Muscle of leg (tissue), 11 donors: Measurements from ENCODE around the gene HIGD1C. TPM values are rescaled to one million over a fixed set of nuclear protein-coding genes. Genes with fewer than 3 reads are reported as not detected.
"Not testable (repeated sequence)": the region's sequence is repeated elsewhere in the genome, so short reads cannot be mapped to it uniquely, and the experiment has no call there.

ENCODE experiments used
- DNase-seq: peaks from one replicate; pipeline ENCODE4 v3.0.0; 2013
- H3K27ac ChIP-seq: one replicate; pipeline ENCODE4 v1.5.1; 2013; ENCODE audit warnings: mild to moderate bottlenecking, low read length, control low read depth
- H3K27me3 ChIP-seq: one replicate; pipeline ENCODE4 v1.6.1; 2013; ENCODE audit warnings: low read length; ENCODE audit not compliant: control insufficient read depth, insufficient read depth
- H3K36me3 ChIP-seq: one replicate; pipeline ENCODE4 v1.6.1; 2013; ENCODE audit warnings: low read length; ENCODE audit not compliant: control insufficient read depth, insufficient read depth
- H3K4me1 ChIP-seq: one replicate; pipeline ENCODE4 v1.6.1; 2013; ENCODE audit warnings: low read length; ENCODE audit not compliant: control insufficient read depth, insufficient read depth
- H3K4me3 ChIP-seq: one replicate; pipeline ENCODE4 v1.5.1; 2013; ENCODE audit warnings: low read length, control low read depth
- H3K9me3 ChIP-seq: replicated peaks from 2 replicates; pipeline ENCODE4 v1.6.1; 2013; ENCODE audit warnings: low read depth, low read length; ENCODE audit not compliant: control insufficient read depth
- WGBS: methylation state at CpG from one replicate; pipeline ENCODE4 v1.1.5; 2013; ENCODE audit warnings: missing lambda C conversion rate; ENCODE audit not compliant: insufficient coverage; 5-methylcytosine and 5-hydroxymethylcytosine counted together
- polyA plus RNA-seq, 8 donors: library from polyadenylated mRNA; unstranded; fragments of 120-200 nt; gene quantifications; one replicate each; pipeline versions ENCODE4 v1.2.1 to v1.2.3, GENCODE V29; 2013; ENCODE audit warnings: inconsistent platforms in 1 of 8, low replicate concordance in 1 of 8; ENCODE audit not compliant: insufficient read length in 8 of 8, insufficient read depth in 1 of 8
- total RNA-seq: library from RNA; stranded (reverse); fragments of 120-200 nt; gene quantifications from one replicate; pipeline ENCODE4 v1.2.4, GENCODE V29; 2013

The HIGD1C gene
- total and polyA plus RNA-seq, 9 donors: 0.44 to 0.98 (median 0.55) TPM; not detected in 5

GRCh38 chr12:50951112-50951511, 1.2 kb upstream of the HIGD1C start:
- Histone ChIP-seq H3K4me1 (no peaks in the 10 kb centered on the region), H3K27me3 (no peaks in the 10 kb centered on the region), H3K27ac (no peak overlapping the region), H3K4me3 (no peak overlapping the region), H3K9me3 (no peaks in the 10 kb centered on the region), H3K36me3 (peaks cover 5% of the 10 kb centered on the region)
- WGBS: 83% methylated on average over 1 of the region's 2 CpGs
- DNase-seq: no peak

GRCh38 chr12:50953047-50953446, 703 bp downstream of the HIGD1C start:
- DNase-seq: no peak
- 77% methylated on average over 5 of the region's 7 CpGs for WGBS

GRCh38 chr12:50954789-50955188, 2.4 kb downstream of the HIGD1C start:
- not testable (repeated sequence) for H3K27me3 ChIP-seq, DNase-seq, H3K9me3 ChIP-seq, H3K27ac ChIP-seq, H3K4me3 ChIP-seq, H3K36me3 ChIP-seq, H3K4me1 ChIP-seq
- no CpG with 5 or more reads among the region's 2 CpGs for WGBS

More at GRCh38 chr12:50953047-50953446, 703 bp downstream of the HIGD1C start:
- Histone ChIP-seq H3K9me3 (no peaks in the 10 kb centered on the region), H3K4me1 (no peaks in the 10 kb centered on the region), H3K27ac (no peak overlapping the region), H3K27me3 (no peaks in the 10 kb centered on the region), H3K4me3 (no peak overlapping the region), H3K36me3 (peaks cover 5% of the 10 kb centered on the region)

DNA sequence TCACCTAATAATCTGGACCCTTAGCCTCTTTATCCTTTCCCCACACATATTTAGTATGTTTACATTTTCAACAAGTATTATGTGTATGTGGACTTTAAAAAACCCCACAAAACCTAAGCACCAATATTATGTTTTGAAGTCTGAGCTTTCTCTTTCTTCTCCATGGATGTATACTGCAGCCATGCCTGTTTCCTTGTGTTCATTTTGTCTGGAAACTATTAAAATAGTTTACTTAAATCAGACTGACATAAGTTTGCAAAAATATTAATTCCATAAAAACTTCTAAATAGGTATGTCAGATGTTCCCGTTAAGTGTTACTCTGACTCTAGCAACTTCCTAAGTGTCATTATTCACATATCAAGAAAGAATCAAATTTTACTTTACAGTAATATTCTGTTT, 2.9 kb downstream of the HIGD1C start:
- Histone ChIP-seq H3K4me1 (no peaks in the 10 kb centered on the region), H3K36me3 (peaks cover 5% of the 10 kb centered on the region), H3K9me3 (no peaks in the 10 kb centered on the region), H3K27ac (no peak overlapping the region), H3K27me3 (no peaks in the 10 kb centered on the region), H3K4me3 (no peak overlapping the region)
- no CpG with 5 or more reads among the region's 1 CpG for WGBS
- no peak for DNase-seq

GRCh38 chr12:50955697-50956096, 3.4 kb downstream of the HIGD1C start:
- H3K36me3 ChIP-seq: peaks cover 5% of the 10 kb centered on the region
- no peak for DNase-seq
- H3K4me1 ChIP-seq: no peaks in the 10 kb centered on the region
- no peaks in the 10 kb centered on the region for H3K9me3 ChIP-seq
- no peak overlapping the region for H3K27ac ChIP-seq
- no peaks in the 10 kb centered on the region for H3K27me3 ChIP-seq
- H3K4me3 ChIP-seq: no peak overlapping the region
- WGBS: no CpG with 5 or more reads among the region's 2 CpGs

DNA sequence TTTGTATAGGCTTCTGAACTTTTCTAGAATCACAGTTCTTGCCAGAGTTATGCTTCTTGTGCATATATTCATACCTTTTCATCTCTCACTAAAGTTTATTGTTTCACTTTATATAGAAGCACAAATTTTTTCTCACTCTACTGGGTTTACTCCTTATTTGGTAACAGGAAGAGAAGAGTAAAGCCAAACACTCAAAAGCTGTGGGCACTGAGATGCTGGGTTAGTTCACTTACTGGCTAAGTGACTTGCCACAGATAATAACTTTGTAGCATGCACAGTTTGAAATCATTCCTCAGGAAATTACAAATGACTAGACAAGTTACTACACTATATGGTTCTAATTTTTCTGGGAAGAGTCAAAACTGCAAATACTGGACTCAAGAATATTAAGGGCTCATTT, 7.8 kb downstream of the HIGD1C start:
- H3K4me1 ChIP-seq: no peaks in the 10 kb centered on the region
- H3K27ac ChIP-seq: no peak overlapping the region
- DNase-seq: no peak
- no peak overlapping the region for H3K4me3 ChIP-seq
- H3K27me3 ChIP-seq: no peaks in the 10 kb centered on the region
- no peaks in the 10 kb centered on the region for H3K36me3 ChIP-seq
- H3K9me3 ChIP-seq: no peaks in the 10 kb centered on the region

DNA sequence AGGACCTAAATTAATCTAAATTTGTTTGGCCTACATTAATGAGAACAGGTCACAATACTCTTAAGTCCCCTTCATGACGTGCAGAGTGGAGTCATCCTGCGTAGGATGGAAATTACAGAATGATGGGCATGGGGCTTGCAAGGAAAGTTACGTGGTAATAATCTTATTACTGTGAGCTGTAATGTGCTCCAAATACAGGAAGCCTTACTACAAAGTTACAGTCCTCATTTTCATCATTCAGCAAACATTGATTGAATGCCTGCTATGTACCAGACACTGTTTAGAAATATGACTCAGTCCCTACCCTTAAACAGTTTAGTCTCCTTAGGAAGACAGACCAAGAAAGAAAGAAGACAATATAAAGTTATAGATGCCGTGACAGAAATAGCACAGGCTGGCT, 9.4 kb downstream of the HIGD1C start:
- Histone ChIP-seq H3K9me3 (no peaks in the 10 kb centered on the region), H3K4me3 (no peak overlapping the region), H3K27ac (no peak overlapping the region), H3K4me1 (no peaks in the 10 kb centered on the region), H3K36me3 (no peaks in the 10 kb centered on the region), H3K27me3 (no peaks in the 10 kb centered on the region)
- no CpG with 5 or more reads among the region's 4 CpGs for WGBS
- DNase-seq: no peak

GRCh38 chr12:50964432-50964831, 12.1 kb downstream of the HIGD1C start:
- H3K4me3 ChIP-seq: no peak overlapping the region
- peaks cover 7% of the 10 kb centered on the region for H3K36me3 ChIP-seq
- no peaks in the 10 kb centered on the region for H3K27me3 ChIP-seq
- no peak for DNase-seq
- WGBS: no CpG with 5 or more reads among the region's 1 CpG
- H3K4me1 ChIP-seq: no peaks in the 10 kb centered on the region
- no peak overlapping the region for H3K27ac ChIP-seq
- no peaks in the 10 kb centered on the region for H3K9me3 ChIP-seq

DNA sequence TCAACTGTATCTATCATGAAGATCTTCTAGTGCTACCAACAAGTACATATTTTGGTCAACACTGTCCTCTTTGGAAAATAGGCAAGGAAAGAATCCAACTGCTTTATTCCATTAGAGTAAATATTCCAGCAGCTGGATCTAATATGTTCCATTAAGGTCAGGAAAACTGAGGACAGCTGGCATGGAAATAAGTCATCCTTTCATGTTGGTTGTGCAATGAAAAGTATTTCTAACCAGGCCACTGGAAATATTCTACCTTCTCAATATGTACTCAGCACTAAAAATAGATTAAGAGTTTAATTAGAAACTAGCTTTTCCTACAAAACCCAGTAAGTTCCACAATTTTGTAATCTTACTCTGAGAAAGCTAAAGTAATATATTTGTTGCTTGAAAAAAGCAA, 19.6 kb downstream of the HIGD1C start:
- Histone ChIP-seq H3K27me3 (no peaks in the 10 kb centered on the region), H3K9me3 (peaks cover 2% of the 10 kb centered on the region), H3K36me3 (peaks cover 15% of the 10 kb centered on the region), H3K4me1 (no peaks in the 10 kb centered on the region), H3K27ac (no peak overlapping the region), H3K4me3 (no peak overlapping the region)
- DNase-seq: no peak

- Histone ChIP-seq H3K4me1 (no peaks in the 10 kb centered on the region), H3K36me3 (peaks cover 4% of the 10 kb centered on the region), H3K27ac (no peak overlapping the region), H3K9me3 (no peaks in the 10 kb centered on the region), H3K27me3 (no peaks in the 10 kb centered on the region), H3K4me3 (no peak overlapping the region)
- no peak for DNase-seq
- WGBS: 82% methylated on average over 3 of the region's 6 CpGs
These were observed 27.2 kb downstream of the HIGD1C start for GRCh38 chr12:50979369-50980052.

DNA sequence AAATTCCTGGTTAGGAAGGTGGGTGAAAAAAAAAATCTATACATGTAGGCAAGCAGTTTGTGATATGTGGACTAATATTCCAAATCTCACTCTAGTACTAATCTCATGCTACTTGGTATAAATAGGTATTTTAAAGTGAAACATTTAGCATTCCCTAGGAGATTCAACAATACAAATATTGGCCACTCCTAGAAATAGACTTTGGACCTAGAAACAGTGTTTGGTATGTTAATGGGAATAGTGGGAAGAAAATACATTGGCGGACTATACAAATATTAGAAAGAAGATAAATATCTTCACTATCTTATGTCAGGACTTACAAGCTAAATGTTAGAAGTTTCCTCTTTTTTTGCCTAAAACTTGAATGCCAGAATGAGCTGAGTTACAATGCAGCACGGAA, 28.2 kb downstream of the HIGD1C start:
- DNase-seq: no peak
- Histone ChIP-seq H3K4me3 (no peak overlapping the region), H3K9me3 (no peaks in the 10 kb centered on the region), H3K27me3 (no peaks in the 10 kb centered on the region), H3K27ac (no peak overlapping the region), H3K4me1 (no peaks in the 10 kb centered on the region), H3K36me3 (peaks cover 4% of the 10 kb centered on the region)
- no CpG with 5 or more reads among the region's 2 CpGs for WGBS
